ENCODE data around the gene PCNX2.

The PCNX2 gene

GRCh38 chr1:232999956-233000625 lies 295.4 kb downstream of the PCNX2 start:
- no peak for TF ChIP-seq ZFX (IDR thresholded peaks at IDR 0.05)
- no peak for TF ChIP-seq CTCF (conservative IDR thresholded peaks at IDR 0.05)
- H3K27ac ChIP-seq: no peak overlapping the region

GRCh38 chr1:232998646-232999045 lies 296.9 kb downstream of the PCNX2 start:
- no peak overlapping the region for H3K27ac ChIP-seq
- TF ChIP-seq CTCF (conservative IDR thresholded peaks at IDR 0.05): no peak
- TF ChIP-seq ZFX (IDR thresholded peaks at IDR 0.05): no peak

GRCh38 chr1:232998138-232998537 lies 297.4 kb downstream of the PCNX2 start:
- TF ChIP-seq CTCF (conservative IDR thresholded peaks at IDR 0.05): no peak
- no peak for TF ChIP-seq ZFX (IDR thresholded peaks at IDR 0.05)
- no peak overlapping the region for H3K27ac ChIP-seq

GRCh38 chr1:232996143-232996542 lies 299.4 kb downstream of the PCNX2 start:
- TF ChIP-seq CTCF (conservative IDR thresholded peaks at IDR 0.05): no peak
- TF ChIP-seq ZFX (IDR thresholded peaks at IDR 0.05): no peak
- H3K27ac ChIP-seq: no peak overlapping the region

GRCh38 chr1:232995189-232995588 lies 300.3 kb downstream of the PCNX2 start:
- no peak overlapping the region for H3K27ac ChIP-seq
- no peak for TF ChIP-seq CTCF (conservative IDR thresholded peaks at IDR 0.05)
- no peak for TF ChIP-seq ZFX (IDR thresholded peaks at IDR 0.05)

- TF ChIP-seq CTCF (conservative IDR thresholded peaks at IDR 0.05) (no peak), ZFX (IDR thresholded peaks at IDR 0.05) (no peak)
- no peak overlapping the region for H3K27ac ChIP-seq
Measured at GRCh38 chr1:232993555-232993954, 302.0 kb downstream of the PCNX2 start.

- H3K27ac ChIP-seq: no peak overlapping the region
- TF ChIP-seq CTCF (conservative IDR thresholded peaks at IDR 0.05): no peak
- no peak for TF ChIP-seq ZFX (IDR thresholded peaks at IDR 0.05)
Measured at GRCh38 chr1:232992227-232992626, 303.3 kb downstream of the PCNX2 start.

Measured in C4-2B (cell line).